ENCODE results near the gene CTSC.

The CTSC gene

DNA sequence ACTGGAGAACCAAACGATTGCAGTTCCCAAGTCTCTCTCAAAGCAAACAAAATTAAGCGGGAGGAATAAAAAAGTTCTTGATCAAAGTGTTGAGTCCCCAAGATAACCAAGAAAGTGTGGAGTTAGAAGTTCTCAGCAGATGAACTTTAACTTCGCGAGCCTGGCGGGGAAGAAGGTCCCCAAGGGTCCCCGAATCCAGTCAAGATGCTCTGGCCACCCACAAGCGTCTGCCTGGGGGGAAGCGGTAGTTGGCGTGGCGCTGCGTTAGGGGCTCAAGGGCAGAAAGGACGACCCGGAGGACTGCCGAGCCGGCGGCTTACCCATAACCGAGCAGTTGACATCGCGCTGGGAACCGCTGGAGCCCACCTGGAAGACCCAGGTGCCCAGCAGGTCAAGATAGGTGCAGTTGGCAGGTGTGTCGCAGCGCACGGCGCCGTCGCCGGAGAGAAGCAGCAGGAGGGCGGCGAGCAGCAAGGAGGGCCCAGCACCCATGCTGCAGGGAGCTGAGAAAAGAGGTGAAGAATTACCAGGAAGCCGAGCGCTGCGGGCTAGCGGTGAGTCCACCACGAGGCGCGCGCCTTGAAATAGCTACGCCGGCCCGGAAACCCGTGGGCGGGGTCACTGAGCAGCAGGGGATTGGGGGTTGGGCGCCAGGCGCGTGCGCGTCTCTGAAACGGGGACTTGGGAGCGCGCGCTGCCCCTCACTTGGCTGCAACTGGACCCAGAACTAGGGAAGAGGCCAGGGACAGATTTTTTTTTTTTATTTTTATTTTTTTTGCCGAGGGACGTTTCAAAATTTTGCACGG is at the start of gene CTSC:
Gene CTSC (minus strand): TSS at position 556 of the 806 bp plus-strand sequence. CDS start 64 bp downstream, at position 492.
- peak; percentile 54 for DNase-seq (ENCODE audit: low read depth, low spot score)

DNA sequence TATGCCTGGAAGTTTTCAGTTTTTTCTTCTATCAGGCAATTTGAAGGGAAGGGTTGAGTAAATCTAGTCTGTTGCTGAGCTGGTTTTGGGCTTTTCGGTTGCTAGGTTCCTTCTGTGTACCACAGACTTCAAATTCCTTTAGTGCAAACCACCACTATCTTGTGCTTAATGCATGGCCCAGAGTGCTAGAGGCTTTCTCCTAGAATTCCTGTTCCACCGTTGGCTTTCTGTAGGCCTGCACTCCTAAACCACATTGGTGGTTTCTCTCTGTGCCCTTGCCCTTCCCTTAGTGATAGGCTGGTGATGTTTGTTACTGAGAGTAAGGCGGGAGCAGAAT is 47.1 kb upstream of the CTSC start:
- DNase-seq (ENCODE audit: low read depth, low spot score), result no peak

DNA sequence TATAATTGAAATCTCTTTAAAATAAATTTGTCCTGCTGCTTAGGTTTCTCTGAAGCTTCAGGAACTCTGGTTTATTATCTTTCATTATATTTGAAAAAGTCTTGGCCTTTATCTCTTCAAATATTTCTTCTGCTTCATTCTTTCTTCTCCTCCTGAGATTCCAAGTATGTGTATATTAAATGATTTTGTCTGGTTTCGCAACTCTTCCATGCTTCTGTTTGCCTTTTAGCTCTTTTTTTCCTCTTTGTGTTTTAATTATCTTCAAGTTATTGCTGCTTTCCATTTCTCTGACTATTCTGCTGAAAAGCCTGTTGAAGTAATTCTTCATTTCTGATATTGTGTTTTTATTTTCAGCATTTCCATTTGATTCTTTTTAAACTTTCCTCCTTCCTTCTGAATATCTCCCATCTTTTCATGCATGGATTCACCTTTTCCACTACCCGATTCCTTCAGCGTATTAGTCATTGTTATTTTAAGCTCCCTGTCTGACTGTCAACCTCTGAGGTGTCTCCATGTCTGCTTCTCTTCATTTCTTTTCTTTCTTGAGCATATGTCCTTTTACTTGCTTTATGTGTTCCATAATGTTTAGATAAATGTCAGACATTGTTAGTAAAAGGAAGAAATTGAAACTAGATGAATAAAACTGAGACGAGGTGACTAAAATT is 46.6 kb upstream of the CTSC start:
- DNase-seq (ENCODE audit: low read depth, low spot score), result no peak

DNA sequence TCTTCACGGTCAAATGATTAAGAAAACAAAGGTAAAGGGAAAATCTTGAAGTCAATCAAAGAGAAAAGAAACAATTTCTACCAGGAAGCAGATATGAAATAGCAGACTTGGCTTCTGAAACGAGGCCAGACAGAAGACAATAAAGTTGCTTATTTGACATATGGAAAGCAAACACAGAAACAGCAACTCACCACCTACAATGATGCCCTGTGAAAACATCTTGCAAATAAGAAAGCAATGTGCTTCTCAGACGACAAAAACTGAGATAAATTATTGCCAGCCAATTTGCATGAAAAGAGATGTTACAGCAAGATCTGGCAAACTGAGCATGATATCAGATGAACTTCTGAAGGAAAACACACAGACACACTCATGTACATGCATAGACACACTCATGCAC is 45.9 kb upstream of the CTSC start:
- no peak for DNase-seq (ENCODE audit: low read depth, low spot score)

DNA sequence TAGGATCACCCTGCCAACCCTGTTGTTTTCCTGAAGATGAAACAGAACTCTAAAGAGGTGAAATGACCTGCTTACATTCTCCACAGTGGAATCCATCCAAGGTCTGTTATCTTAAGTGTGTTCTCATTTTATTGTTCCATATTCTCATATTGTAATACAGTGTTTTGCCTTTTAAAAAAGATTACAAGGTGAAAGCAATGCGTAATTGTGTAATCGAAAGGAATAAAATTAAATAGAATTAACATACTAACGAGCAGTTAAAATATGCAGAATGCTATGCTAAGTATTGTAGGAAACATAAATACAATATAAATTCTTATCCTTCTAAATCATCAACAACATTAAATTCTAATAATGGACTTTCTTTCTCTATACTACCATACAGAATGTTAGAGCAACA is 41.6 kb upstream of the CTSC start:
- no peak for DNase-seq (ENCODE audit: low read depth, low spot score)

DNA sequence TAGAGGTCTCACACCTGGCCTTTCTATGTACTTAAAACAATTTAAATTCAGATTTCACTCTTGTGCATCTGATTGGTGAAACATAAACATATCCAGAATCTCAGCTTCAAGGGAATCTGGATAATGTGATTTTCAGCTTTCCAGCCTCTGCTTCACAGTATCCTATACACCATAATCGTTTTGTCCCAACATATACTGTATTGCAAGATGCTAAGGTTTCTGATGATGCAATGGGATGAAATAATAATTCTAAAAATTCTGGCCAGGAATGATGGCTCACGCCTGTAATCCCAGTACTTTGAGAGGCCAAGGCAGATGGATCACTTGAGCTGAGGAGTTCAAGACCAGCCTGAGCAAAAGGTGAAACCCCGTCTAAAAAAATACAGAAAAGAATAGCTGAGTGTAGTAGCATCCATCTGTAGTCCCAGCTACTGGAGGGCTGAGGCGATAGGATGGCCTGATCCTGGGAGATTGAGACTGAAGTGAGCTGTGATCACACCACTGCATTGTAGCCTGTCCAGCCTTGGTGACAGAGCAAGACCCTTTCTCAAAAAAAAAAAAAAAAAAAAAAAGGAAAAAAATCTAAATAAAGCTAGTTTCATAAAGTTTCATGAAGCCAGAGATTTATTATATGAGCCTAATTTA is 41.0 kb upstream of the CTSC start:
- no peak for DNase-seq (ENCODE audit: low read depth, low spot score)

DNA sequence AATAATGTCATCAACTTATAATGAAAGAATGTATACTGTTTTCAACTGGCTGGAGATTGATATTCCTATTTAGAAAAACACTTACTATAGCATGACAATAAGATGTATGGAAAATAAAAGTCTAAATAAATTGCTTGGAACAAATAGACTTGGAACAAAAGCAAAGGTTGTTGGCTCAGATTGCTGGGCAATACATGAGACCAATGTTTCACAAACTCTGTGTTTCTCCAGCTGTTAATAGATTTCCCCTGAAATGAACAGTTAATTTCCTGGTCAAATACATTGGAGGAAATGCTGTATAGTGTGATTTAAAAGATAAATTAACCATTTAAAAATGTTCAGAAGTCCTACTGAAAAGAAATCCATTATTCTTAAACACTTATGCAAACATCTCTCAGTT is 40.1 kb upstream of the CTSC start:
- DNase-seq (ENCODE audit: low read depth, low spot score), result no peak

DNA sequence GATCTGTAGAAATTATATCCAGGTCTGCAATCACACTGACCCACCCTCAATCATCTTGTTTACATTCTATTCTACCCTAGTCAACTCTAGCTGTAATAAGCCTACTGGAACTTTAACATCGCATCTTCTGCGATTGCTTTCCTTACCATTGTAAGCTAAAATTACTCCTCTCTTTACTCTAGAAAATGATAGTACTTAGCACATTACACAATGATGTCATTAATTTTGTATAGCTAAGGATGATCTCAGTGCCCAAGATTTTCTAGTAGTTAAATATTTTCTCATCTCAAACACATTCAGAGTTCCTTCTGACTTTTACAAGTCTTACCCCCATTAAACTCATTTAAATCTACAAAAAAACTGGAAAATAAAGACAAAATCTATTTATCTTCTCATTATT is 39.6 kb upstream of the CTSC start:
- no peak for DNase-seq (ENCODE audit: low read depth, low spot score)

DNA sequence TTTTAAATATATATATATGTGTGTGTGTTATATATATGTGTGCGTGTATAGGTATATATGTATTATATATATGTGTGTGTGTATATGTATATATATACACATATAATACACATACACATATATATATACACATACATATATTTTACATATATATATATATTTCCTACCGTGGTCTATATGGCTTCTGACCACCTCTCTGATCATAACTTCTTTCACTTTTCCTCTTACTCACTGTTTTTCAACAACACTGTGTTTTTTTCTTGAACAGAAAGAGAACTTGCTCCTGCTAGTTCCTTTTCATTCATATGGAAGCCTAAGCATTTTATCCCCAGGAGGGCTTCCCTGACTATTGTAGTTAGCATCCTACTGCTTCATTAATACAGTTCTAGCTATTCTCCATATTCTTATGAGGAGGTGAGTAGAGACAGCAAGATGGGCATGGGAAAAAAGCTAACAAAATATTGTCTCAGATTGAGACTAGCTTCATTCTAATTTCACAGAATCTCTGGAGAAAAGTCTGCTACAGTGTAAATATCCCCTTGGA is 38.5 kb upstream of the CTSC start:
- peak; percentile 5 for DNase-seq (ENCODE audit: low read depth, low spot score)

DNA sequence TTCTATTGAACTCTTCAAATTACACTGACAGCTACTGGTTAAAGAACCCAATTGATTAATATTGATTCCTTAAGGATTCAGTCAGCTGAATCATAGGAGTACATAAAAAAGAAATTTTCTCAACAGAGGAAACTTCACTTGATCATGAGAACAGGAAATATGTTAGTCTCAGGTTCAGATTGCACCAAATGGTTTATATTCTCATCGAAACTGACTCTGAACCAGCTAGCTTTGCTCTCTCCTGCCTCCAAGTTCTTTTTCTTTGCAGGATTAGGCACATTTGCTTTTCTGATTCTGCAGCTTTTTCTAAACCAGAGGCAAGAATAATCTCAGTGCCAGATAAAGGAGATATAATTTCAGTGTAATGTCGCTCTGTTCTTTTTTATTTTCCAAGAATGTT is 33.2 kb upstream of the CTSC start:
- no peak for DNase-seq (ENCODE audit: low read depth, low spot score)

DNA sequence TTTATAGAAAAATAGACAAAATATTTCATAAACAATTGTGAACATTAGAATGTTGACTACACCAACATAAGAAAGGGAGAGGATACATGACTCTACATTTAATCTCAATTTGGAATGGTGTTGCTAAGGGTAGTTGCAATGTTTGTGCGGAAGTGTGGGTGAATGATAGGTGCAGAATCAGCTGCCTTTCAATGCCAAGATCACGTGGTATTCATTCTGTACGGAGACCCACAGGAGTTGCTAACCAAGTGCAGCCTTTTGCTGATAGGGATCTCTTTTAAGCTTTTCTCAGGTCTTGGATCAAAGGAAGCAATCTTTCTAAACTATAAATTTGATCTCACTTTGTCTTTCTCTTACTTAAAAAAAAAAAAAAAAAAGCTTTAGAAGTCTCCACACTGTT is 29.8 kb upstream of the CTSC start:
- DNase-seq (ENCODE audit: low read depth, low spot score), result no peak

DNA sequence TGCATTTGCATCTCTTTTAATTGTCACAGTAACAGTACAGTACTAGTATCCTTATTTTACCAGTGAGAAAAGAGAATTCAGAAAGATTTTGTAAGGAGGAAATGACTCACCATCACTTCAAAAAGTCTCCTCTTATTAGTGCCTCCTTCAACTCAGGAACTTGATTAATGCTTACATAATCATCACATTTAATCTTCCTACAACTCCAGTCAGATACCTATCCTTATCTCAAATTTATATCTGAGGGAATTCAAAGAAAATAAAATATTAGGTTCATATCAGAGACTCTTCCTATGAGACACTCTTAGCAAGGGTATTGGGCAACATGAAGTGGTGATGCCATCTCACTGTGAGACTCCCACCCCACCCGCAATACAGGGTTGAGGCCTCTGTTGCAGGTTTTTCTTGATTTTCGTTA is 26.1 kb upstream of the CTSC start:
- DNase-seq (ENCODE audit: low read depth, low spot score), result no peak

DNA sequence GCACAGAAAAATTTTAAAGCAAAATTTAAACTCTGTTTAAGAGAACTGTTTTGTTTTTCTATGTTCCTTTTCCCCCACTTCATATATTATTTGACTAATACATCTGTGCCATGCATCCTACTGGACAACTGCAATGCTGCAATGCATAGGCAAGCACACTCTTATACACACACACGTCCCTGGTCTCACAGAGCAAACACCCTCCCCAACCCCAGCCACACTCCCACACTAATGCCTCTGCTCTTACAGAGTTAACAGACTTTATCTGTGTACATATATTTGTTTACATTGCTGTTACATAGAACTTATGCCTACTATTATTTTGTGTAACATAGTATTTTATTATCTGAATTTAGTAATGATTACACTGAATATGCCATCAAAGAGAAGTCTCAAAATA is 25.5 kb upstream of the CTSC start:
- no peak for DNase-seq (ENCODE audit: low read depth, low spot score)

DNA sequence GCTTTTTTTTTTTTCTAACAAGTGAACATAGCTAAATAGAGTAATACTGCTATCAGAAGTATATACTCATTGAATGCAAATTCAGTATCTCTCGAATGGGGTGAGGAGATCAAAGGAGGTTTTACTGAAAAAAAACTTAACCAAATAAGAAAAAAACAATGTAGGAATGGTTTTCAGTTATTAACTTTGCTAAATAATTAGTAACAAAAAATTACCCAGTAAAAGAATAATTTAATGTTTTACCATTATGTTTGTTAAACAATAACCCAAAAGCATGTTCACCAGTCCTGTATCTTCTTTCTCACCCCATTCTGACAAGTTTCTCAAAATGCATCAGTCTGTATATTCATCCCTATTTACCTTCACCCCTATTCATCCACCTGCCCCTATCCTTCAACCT is 22.6 kb upstream of the CTSC start:
- no peak for DNase-seq (ENCODE audit: low read depth, low spot score)

DNA sequence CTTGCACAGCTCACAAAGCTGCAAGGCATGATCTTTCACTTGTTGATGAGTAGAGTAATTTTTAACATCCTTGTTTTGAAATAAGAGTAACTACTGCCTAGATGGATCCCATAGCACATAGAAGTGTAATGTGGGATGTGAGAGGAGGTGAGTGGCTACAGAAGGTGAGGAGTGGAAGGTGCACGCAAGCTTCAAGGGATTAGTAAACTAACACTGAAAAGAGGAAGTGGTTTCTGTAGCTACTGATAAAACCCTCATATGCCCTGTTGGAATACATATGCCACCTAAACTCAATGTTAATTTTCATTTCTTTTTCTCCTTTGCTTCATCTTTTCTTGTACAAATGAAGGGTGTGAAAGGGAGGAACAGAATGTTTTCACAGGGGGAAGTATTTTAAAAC is 22.0 kb upstream of the CTSC start:
- no peak for DNase-seq (ENCODE audit: low read depth, low spot score)

DNA sequence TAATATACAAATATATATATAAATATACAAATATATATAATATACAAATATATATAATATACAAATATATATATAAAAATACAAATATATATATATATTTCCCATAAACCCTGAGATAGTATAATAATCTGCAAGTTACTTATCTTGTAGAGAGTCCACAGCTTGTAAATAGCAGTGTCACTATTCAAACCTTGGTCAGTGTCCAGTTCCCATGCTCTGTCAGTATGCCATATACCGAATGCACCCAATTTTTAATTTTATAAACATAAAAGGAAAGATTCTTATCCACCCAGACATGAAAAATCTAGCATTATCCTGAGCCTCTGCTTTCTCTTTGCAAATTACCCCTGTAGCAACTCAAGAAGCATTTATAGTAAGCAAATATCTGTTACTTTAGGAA is 21.6 kb upstream of the CTSC start:
- no peak for DNase-seq (ENCODE audit: low read depth, low spot score)

DNA sequence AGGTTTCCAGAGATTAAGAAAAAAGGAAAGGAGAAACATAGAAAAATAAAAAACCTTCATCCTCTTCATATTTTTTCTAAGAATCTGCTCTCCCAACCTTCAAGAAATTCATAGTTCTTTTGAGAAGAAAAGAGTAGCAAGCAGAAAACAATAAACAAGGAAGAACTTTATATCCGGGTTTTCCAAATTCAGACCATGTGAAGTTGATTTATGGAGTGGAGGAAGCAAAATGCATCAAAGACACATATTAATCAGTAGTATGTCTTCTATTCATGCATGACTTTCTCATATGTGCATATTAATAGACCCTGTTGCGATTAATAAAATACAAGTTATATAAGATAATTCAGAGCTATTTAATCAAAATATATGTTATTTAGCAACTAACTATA is 20.5 kb upstream of the CTSC start:
- no peak for DNase-seq (ENCODE audit: low read depth, low spot score)

DNA sequence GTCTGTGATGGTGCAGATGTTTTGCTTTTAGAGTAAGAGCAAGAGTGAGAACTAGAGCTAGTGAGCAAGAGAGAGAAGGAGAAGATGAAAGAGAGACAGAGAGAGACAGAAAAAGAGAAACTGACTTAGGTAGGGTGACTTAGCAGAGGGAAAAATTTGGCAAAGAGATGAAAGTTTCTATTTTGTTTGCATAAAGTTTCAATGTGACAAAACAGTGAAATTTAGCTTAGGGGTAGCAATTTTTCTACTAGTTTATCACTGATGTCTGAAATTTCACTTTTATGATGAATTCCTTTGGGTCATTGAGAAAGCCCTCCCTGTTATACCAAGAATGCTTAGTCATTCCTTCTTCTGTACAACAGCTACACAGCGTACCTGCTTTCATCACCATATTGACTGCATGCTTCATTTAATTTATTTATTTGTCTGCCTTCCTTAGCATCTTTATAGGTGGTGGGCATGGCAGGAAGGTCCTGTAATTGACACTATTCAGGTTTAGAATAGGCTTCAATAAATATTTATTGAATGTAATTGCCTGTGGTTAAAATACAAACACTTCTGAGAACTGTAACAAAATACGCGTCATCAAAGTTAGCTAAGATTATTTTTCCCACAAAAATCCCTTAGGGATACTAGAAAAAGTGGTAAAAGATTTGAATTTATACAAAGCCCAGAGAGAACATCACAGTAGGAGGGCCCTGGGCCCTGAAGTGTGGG is 19.9 kb upstream of the CTSC start:
- DNase-seq (ENCODE audit: low read depth, low spot score), result no peak

DNA sequence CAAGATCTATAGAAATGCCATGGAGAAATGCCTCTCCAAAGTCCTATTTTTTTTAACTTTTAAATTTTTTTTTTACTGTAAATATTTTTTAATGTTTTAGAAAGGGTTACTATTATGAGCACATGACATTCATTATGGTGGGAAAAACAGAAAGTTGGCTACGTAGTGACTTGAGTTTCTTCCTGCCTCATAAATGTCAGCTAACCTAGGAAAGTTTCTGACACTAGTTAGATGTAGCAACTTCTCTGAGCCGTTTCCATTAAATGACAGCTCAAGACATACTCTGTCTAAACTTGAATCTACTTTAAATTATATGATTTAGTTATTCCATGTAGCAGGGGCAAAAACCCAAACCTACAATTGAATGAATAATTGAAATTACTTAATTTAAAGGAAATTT is 18.4 kb upstream of the CTSC start:
- DNase-seq (ENCODE audit: low read depth, low spot score), result no peak

DNA sequence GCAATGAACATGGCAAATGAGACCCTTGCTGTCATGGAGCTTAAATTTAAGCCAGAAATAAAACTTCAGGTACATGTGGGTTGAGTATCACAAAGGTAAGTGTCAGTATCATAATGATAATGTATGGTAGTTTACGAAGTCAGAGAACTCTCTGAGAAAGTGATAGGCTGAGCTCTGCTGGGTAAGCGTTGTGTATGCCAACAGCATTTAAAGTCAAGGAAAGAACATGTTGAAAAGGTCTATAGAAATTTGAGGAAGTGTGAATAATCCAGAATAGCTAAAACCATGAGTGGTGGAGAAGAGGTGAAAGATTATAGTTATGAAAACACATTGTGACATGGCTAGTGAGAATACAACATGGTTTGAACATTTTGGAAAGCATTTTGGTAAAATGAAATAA is 17.4 kb upstream of the CTSC start:
- no peak for DNase-seq (ENCODE audit: low read depth, low spot score)

DNA sequence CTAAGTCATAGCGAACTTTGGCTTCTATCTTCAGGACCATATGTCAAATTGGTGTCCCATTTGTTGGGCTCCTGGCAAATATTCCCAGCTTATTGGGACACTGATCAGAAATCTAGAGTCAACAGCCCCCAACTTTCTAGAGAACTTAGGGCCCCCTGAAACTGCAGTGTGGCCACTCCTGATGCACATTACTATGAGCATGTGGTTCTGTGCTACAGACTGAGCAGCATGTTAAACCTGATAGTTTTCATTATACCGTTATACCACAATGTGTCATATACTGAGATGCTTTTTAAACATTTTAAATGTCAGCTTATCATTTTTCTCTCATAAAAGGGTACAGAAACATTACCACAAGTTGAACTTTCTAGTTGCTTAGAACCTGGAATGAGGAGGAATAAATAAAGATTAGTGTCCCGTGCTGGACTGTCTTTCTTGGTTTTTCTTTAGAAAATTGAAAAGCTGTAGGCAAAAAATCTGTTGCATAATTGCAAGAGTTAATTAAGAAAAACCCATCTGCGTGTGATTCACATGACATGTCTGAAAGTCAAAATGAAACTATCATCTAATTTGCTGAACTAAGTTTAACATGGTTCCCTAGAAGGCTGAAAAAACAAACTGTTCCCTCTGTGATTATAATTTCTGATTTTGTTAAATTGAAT is 16.4 kb upstream of the CTSC start:
- DNase-seq (ENCODE audit: low read depth, low spot score), result no peak

DNA sequence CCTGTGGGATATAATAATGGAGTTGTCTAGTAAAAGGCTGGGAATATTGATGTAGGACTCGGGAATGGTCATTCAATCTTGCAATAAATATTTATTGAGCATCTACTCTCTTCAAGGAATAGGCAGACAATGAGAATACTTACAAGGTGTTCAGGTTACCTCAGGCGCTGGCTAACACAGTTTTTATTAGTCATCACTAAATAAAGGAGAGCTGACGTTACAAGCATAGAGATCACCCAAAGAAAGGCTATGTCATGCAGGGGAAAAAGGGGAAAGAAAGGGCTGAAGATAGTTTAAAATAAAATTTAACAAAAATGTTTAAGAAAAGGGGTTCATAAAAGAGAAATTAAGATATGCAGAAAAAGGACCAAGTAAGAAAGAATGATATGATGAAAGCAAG is 15.8 kb upstream of the CTSC start:
- DNase-seq (ENCODE audit: low read depth, low spot score), result no peak

All from iPS DF 19.7 (cell line).